IMR-90 (cell line): ENCODE data around the gene HMX1.

Experiments
- BHLHE40 ChIP-seq: fragments of 150-350 bp; IDR thresholded peaks from 2 replicates; pipeline ENCODE4 v1.6.1; 2016; ENCODE audit warnings: mild to moderate bottlenecking, low read depth, low read length
- CEBPB ChIP-seq: IDR thresholded peaks from 2 replicates; pipeline ENCODE4 v1.6.1; 2012; ENCODE audit warnings: low read depth, low read length, improper control_type of control experiment
- FOS ChIP-seq: fragments of 150-350 bp; IDR thresholded peaks from 2 replicates; pipeline ENCODE4 v1.6.1; 2016; ENCODE audit warnings: low read depth, low read length
- MAFK ChIP-seq: IDR thresholded peaks from 2 replicates; pipeline ENCODE4 v1.6.1; 2012; ENCODE audit warnings: low read depth, low read length, improper control_type of control experiment
- MAZ ChIP-seq: IDR thresholded peaks from 2 replicates; pipeline ENCODE4 v1.6.1; 2012; ENCODE audit warnings: low read depth, mild to moderate bottlenecking, low read length, improper control_type of control experiment, moderate library complexity, borderline replicate concordance
- MXI1 ChIP-seq: IDR thresholded peaks from 2 replicates; pipeline ENCODE4 v1.6.1; 2012; ENCODE audit warnings: low read depth, mild to moderate bottlenecking, low read length, moderate library complexity, borderline replicate concordance
- POLR2A ChIP-seq: IDR thresholded peaks from 2 replicates; pipeline ENCODE4 v1.6.1; 2012; ENCODE audit warnings: mild to moderate bottlenecking, low read depth, low read length
- RAD21 ChIP-seq: IDR thresholded peaks from 2 replicates; pipeline ENCODE4 v1.6.1; 2012; ENCODE audit warnings: low read length, improper control_type of control experiment
- RFX5 ChIP-seq: IDR thresholded peaks from 2 replicates; pipeline ENCODE4 v1.8.0; 2012; ENCODE audit warnings: low read depth, mild to moderate bottlenecking, low read length, moderate library complexity
- SMC3 ChIP-seq: fragments of 150-350 bp; IDR thresholded peaks from 2 replicates; pipeline ENCODE4 v1.6.1; 2016; ENCODE audit warnings: low read depth, mild to moderate bottlenecking, antibody characterized with exemption, low read length, moderate library complexity
- TF ChIP-seq, protein P1 (sequence below): conservative IDR thresholded peaks from 2 replicates; pipeline ENCODE4 v1.5.1; 2012; ENCODE audit warnings: mild to moderate bottlenecking, low read depth, low read length, improper control_type of control experiment
- TF ChIP-seq, protein P2 (sequence below): fragments of 150-350 bp; IDR thresholded peaks from 2 replicates; pipeline ENCODE4 v1.6.1; 2017; ENCODE audit warnings: mild to moderate bottlenecking, antibody characterized with exemption, low read length, low read depth

DNA sequence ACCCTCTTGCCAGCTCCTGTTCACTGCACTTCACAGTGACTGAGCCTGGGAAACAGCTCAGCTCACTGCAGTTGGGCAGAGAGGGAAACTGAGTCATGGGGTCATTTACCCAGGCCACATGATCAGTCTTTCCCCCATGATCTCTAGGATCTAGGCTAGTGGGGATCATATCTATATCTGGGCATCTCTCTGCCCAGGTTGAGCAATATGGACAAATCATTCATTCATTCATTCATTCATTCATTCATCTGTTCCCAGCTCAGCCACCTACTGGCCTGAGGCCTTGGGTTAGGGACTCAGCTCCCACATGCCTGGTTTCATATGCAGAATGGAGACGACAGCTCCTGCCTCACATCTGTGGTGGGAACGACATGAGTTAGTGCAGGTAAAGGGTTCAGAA is 45.3 kb upstream of the HMX1 start:
- TF ChIP-seq, protein P1, sequence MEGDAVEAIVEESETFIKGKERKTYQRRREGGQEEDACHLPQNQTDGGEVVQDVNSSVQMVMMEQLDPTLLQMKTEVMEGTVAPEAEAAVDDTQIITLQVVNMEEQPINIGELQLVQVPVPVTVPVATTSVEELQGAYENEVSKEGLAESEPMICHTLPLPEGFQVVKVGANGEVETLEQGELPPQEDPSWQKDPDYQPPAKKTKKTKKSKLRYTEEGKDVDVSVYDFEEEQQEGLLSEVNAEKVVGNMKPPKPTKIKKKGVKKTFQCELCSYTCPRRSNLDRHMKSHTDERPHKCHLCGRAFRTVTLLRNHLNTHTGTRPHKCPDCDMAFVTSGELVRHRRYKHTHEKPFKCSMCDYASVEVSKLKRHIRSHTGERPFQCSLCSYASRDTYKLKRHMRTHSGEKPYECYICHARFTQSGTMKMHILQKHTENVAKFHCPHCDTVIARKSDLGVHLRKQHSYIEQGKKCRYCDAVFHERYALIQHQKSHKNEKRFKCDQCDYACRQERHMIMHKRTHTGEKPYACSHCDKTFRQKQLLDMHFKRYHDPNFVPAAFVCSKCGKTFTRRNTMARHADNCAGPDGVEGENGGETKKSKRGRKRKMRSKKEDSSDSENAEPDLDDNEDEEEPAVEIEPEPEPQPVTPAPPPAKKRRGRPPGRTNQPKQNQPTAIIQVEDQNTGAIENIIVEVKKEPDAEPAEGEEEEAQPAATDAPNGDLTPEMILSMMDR = no peak
- no peak for TF ChIP-seq POLR2A
- TF ChIP-seq MXI1 = no peak
- TF ChIP-seq RFX5 = no peak
- TF ChIP-seq MAFK = no peak
- no peak for TF ChIP-seq RAD21
- TF ChIP-seq, protein P2, sequence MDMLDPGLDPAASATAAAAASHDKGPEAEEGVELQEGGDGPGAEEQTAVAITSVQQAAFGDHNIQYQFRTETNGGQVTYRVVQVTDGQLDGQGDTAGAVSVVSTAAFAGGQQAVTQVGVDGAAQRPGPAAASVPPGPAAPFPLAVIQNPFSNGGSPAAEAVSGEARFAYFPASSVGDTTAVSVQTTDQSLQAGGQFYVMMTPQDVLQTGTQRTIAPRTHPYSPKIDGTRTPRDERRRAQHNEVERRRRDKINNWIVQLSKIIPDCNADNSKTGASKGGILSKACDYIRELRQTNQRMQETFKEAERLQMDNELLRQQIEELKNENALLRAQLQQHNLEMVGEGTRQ = no peak
- TF ChIP-seq FOS = no peak
- TF ChIP-seq SMC3 = no peak
- TF ChIP-seq CEBPB = no peak
- TF ChIP-seq BHLHE40 = no peak
- TF ChIP-seq MAZ = no peak
